Measurements from ENCODE around the gene QRICH2. TPM values are rescaled to one million over a fixed set of nuclear protein-coding genes. Genes with fewer than 3 reads are reported as not detected.

Gene QRICH2
- total and polyA plus RNA-seq, 9 of the 15 experiments (the other 6 are each of a cell fraction or from before 2014, with no cell fraction given) = 0.03 to 1.6 (median 0.81) TPM

DNA sequence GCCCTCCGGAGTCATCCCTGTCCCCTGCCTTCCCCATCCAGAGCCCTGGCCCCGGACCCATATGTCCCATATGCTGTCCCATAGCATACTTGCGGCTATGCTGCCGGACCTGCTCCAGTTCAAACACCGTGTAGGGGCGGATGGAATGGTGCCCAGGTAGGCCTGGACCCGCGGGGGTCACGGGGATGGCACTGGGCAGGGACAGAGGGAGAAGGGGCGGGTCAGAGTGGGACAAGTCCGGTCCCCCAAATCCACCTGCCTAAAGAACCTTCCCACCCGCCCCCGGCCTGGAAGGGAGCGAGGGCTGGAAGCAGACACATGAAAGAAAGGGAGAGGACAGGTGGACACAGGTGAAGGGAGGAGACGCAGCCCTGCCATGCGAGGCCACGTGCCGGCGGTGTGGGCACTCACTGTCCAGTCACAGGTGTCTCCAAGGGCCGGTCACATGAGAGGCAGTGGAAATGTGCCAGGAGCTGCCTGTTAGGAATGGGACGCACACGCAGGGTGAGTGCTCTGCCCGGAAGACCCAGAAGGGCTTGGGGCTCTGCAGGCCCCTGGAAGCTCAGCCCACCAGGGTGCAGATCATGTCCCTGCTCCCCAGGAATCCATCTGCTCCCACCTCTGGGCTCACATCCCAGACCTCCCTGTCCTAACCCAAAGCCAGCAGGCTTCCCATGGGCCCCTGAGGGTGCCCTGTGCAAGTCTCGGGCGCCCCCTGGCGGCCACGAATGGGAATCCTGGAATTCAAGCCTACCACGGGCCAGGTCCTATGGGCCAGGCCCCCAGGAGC is 28.9 kb downstream of the QRICH2 start (continued):
- TF ChIP-seq YY1 (IDR thresholded peaks at IDR 0.05; ENCODE audit: borderline replicate concordance in 1 of 3, control insufficient read depth in 1 of 3, extremely low read depth in 1 of 3, insufficient read depth in 3 of 3, insufficient read length in 1 of 3, insufficient replicate concordance in 2 of 3, low read depth in 1 of 3, low read length in 2 of 3) (peak in 1 of 3 experiments; percentile 32), ZNF121 (CRISPR knock-in tag; conservative IDR thresholded peaks at IDR 0.05) (no peak), TAF15 (IDR thresholded peaks at IDR 0.05; ENCODE audit: low read depth, low read length) (0 out of 2 replicates have a peak, but pooled peaks have one; percentile 52), TARDBP (IDR thresholded peaks at IDR 0.05) (no peak), CEBPB (tag; IDR thresholded peaks at IDR 0.05) (no peak), ZNF445 (CRISPR knock-in tag; IDR thresholded peaks at IDR 0.05; ENCODE audit: low read depth) (no peak), ZNF830 (CRISPR knock-in tag; IDR thresholded peaks at IDR 0.05) (no peak), ZNF212 (CRISPR knock-in tag; IDR thresholded peaks at IDR 0.05) (no peak), FOXP1 (CRISPR knock-in tag; IDR thresholded peaks at IDR 0.05) (no peak), CHD1 (IDR thresholded peaks at IDR 0.05; ENCODE audit: low read length) (no peak), CAMTA2 (CRISPR knock-in tag; conservative IDR thresholded peaks at IDR 0.05) (no peak), SOX6 (IDR thresholded peaks at IDR 0.05) (no peak), MED1 (CRISPR knock-in tag; IDR thresholded peaks at IDR 0.05; ENCODE audit: borderline replicate concordance) (0 out of 2 replicates have a peak, but pooled peaks have one; percentile 22), ARHGAP35 (IDR thresholded peaks at IDR 0.05; ENCODE audit: partially characterized antibody) (no peak), SMAD2 (IDR thresholded peaks at IDR 0.05; ENCODE audit: low read depth, low read length) (no peak), ZNF354B (CRISPR knock-in tag; IDR thresholded peaks at IDR 0.05) (no peak), TAF9B (IDR thresholded peaks at IDR 0.05; ENCODE audit: partially characterized antibody) (no peak), NR1H2 (CRISPR knock-in tag; IDR thresholded peaks at IDR 0.05) (no peak), SAP30 (IDR thresholded peaks at IDR 0.05; ENCODE audit: borderline replicate concordance, insufficient read depth, low read depth, low read length, poor library complexity, severe bottlenecking) (no peak), TRIM28 (IDR thresholded peaks at IDR 0.05) (no peak)
- TF ChIP-seq, protein P1, sequence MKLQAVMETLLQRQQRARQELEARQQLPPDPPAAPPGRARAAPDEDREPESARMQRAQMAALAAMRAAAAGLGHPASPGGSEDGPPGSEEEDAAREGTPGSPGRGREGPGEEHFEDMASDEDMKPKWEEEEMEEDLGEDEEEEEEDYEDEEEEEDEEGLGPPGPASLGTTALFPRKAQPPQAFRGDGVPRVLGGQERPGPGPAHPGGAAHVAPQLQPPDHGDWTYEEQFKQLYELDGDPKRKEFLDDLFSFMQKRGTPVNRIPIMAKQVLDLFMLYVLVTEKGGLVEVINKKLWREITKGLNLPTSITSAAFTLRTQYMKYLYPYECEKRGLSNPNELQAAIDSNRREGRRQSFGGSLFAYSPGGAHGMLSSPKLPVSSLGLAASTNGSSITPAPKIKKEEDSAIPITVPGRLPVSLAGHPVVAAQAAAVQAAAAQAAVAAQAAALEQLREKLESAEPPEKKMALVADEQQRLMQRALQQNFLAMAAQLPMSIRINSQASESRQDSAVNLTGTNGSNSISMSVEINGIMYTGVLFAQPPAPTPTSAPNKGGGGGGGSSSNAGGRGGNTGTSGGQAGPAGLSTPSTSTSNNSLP (IDR thresholded peaks at IDR 0.05; ENCODE audit: borderline replicate concordance, low read depth, low read length) = no peak
- TF ChIP-seq, protein P2, sequence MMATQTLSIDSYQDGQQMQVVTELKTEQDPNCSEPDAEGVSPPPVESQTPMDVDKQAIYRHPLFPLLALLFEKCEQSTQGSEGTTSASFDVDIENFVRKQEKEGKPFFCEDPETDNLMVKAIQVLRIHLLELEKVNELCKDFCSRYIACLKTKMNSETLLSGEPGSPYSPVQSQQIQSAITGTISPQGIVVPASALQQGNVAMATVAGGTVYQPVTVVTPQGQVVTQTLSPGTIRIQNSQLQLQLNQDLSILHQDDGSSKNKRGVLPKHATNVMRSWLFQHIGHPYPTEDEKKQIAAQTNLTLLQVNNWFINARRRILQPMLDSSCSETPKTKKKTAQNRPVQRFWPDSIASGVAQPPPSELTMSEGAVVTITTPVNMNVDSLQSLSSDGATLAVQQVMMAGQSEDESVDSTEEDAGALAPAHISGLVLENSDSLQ (IDR thresholded peaks at IDR 0.05) = no peak
- TF ChIP-seq, protein P3, sequence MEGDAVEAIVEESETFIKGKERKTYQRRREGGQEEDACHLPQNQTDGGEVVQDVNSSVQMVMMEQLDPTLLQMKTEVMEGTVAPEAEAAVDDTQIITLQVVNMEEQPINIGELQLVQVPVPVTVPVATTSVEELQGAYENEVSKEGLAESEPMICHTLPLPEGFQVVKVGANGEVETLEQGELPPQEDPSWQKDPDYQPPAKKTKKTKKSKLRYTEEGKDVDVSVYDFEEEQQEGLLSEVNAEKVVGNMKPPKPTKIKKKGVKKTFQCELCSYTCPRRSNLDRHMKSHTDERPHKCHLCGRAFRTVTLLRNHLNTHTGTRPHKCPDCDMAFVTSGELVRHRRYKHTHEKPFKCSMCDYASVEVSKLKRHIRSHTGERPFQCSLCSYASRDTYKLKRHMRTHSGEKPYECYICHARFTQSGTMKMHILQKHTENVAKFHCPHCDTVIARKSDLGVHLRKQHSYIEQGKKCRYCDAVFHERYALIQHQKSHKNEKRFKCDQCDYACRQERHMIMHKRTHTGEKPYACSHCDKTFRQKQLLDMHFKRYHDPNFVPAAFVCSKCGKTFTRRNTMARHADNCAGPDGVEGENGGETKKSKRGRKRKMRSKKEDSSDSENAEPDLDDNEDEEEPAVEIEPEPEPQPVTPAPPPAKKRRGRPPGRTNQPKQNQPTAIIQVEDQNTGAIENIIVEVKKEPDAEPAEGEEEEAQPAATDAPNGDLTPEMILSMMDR (IDR thresholded peaks at IDR 0.05 in 2 of 3, conservative IDR thresholded peaks at IDR 0.05 in 1 of 3; ENCODE audit: insufficient read depth in 2 of 3, low read depth in 1 of 3, low read length in 3 of 3) = peak; percentile 96 to 97 (median 96)

Measured in K562 (cell line).